A204.1 (cell line): ENCODE measurements around the gene COPS6.

Source experiments
- FAIRE-seq: peaks from 2 replicates; lab custom pipeline; 2012; peaks lifted over from hg19 to GRCh38; lab: Jason Lieb, UNC

Gene COPS6

GRCh38 chr7:100102950-100103840, 14.4 kb downstream of the COPS6 start:
- no peak for FAIRE-seq

GRCh38 chr7:100105534-100105933, 16.8 kb downstream of the COPS6 start:
- no peak for FAIRE-seq

DNA sequence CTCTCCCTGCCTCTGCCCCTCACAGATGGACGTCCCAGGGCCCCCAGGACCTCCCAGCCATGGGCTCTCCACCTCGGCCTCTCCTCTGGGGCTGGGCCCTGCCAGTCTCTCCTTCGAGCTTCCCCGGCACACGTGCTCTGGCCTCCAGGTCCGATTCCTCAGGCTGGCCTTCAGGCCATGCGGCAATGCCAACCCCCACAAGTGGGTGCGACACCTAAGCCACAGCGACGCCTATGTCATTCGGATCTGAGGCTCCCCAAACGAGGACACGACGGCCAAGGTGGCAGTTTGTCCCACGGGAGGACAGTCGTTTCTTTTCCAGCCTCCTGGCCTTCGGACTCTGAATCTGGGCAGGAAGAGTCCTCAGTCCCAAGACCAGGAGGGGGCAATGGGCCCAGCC, 17.9 kb downstream of the COPS6 start:
- FAIRE-seq: no peak

DNA sequence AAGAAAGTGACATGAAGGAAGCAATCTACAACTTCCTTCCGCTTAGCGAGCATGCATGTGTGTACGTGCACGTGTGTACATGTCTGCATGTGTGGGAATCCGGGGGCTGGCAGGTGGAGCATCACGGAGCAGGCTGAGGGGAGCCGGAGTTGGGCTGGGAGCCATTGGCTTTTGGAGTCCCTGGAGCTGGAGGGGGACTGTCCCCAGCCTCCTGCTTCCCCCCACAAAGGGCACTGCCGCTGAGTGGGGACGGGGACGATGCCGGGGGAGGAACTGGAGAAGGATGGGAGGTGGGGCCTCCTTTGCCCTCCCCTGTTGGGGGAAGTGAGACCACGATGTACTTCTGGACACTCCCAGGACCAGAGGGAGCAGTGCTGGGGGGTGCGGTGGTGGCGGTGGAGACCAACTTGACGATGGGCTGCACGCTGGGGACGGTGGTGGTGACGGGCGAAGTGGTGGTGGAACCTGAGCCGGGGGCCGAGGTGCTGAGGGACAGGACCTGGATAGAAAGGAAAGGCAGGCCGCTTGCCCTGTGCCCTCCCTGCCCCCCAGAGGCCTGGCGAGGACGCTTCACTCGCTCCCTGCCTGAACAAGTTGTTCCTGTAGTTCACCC, 18.5 kb downstream of the COPS6 start:
- FAIRE-seq: no peak

- no peak for FAIRE-seq
Observed at GRCh38 chr7:100107890-100108289, 19.1 kb downstream of the COPS6 start.

DNA sequence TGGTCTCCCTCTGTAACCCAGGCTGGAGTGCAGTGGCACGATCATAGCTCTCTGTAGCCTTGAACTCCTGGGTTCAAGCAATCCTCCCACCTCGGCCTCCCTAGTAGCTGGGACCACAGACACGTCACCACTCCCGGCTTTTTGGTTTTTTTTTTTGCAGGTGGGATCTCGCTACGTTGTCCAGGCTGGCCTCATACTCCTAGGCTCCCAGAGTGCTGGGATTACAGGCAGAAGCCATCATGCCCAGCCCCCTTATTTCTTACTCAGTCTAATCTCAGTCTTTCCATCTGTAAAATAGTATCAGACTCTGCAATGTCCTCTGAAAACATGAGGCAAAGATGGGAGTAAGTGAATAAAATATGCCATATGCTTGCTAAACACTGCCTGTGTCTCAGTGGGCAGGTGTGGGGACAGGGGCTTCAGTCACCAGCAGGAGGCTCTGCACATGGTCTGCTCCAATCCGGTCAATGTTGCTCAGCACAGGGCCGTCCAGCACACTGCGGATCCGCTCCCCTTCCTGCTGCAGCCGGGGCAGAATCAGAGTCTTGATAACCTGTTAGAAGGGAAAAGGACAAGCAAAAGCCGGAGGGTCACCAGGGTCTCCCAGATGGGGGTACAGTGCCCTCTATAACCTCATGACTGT, 20.9 kb downstream of the COPS6 start:
- FAIRE-seq: no peak

- FAIRE-seq: no peak
Observed at GRCh38 chr7:100111156-100111555, 22.4 kb downstream of the COPS6 start.

DNA sequence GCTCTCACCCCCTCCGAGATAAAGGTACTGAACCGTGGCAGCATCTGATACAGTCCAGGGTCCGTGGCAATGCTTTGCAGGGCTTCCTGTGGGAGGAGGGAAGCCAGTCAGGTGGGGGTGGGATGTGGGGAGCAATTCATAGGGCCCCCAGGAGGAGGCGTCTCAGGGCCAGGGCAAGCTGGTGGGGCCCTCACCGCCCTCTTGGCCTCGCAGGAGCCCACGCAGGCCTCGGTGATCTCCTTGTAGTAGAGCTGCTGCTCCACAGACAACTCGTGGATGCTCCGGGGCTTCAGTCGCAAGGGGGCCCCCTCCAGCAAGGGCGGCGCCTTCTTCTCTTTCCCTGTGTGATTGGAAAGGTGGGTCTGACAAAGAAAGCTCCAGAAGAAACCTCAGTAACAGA, 23.1 kb downstream of the COPS6 start:
- no peak for FAIRE-seq

GRCh38 chr7:100115026-100115425, 26.3 kb downstream of the COPS6 start:
- FAIRE-seq: no peak

- FAIRE-seq: no peak
Observed at GRCh38 chr7:100118388-100119071, 29.8 kb downstream of the COPS6 start.

DNA sequence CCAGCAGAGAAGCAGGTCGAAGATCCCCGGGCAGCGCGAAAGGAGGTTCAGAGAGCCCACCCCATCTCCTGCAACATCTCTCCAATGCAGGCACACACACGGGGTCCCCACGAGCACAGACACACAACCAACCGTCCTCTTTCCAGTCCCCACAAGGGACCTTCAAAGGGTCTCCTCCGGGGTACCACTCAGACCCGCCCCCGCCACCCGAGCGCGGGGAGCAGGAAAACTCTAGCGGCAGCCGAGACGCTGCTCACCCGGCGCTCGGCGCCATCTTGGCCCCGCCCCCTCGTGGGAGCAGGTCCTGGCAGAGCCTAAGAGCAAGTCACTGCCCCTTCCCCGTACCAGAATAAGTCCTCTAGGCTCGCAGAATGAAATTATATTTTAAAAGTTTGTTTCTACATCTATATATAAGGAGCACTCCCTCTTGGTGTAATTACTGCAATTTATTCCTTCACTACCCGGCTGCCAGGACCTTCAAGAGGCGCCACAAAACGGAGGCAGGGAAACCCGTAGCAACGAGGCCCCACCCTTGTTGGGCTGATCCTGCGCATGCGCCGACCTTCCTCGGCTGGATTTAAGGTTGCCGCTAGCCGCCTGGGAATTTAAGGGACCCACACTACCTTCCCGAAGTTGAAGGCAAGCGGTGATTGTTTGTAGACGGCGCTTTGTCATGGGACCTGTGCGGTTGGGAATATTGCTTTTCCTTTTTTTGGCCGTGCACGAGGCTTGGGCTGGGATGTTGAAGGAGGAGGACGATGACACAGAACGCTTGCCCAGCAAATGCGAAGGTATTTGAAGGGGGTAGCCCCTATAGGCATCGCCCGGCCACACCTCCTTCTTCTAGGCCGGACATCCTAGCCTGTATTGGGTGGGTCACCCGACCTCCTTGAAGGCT, 30.6 kb downstream of the COPS6 start, which contains the start of the genes CNPY4 and TAF6:
TSS of gene CNPY4 (plus strand) at position 563 of the 898 bp plus-strand sequence. CDS start at position 674, 111 bp downstream.
TSS of gene TAF6 (minus strand) at position 287 of the 898 bp plus-strand sequence. CDS start 5,149 bp downstream, outside the sequence.
- FAIRE-seq: peak; percentile 78

DNA sequence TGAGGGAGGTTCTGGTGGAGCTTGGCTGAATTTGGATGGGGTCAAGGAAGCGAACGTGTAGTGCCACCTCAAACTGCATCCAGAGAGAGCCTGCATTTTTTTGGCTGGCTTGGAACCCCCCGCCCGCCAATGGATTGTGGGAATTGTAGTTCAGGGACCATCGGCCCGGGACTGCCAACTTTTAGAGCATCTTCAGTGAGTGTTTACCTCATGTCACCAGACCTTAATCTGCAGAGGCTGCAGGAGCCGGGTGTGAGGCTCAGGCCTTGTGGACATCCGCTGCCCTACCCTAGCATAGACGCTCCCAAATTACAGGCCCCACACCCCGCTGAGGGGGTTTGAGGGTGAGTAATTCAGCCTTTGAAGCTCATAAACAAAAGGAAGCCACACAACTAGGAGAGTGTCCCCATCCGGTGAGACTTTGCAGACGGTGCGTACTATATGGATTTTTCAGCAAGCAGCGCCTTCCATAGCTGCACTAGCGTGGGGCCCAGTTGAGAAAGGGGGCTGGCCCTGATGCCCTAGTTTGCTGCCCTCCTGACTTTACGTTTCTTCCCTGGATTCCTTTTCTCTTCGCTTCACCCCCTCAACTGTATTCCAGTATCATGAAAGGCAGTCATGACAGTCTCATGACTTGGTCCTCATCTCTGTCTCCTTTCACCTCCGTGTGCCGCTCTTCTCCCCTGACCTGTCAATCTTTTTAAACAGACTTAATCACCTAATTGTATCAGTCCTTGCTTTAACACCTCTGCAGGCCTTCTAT, 31.4 kb downstream of the COPS6 start:
- no peak for FAIRE-seq

DNA sequence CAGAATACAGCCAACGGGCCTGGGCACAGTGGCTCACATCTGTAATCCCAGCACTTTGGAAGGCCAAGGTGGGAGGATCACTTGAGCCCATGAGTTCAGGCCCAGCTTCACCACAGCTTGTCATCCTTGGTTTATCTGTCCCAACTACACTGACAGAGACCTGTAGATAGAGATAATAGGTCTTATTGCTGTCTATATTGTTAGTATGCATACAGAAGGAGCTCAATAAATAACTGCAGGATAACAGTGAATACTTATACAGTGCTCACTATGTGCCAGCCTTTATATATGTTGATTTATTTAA, 31.9 kb downstream of the COPS6 start:
- FAIRE-seq: no peak

GRCh38 chr7:100122067-100122466, 33.3 kb downstream of the COPS6 start:
- no peak for FAIRE-seq

DNA sequence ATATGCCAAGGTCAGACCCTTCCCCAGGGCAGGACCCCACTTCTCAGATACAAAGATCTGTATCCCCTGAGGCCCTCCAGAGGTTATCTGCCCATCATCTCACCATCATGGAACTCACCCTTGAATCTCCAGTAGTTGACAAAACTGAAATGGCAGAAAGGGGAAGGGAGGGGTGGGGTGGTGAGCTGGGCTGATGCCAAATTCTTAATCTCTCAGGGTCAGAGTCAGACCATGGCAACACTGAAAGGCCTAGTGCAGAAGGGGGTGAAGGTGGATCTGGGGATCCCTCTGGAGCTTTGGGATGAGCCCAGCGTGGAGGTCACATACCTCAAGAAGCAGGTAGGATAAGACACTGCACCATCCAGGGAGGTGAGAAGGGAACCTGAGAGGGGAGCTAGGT, 33.8 kb downstream of the COPS6 start:
- no peak for FAIRE-seq

DNA sequence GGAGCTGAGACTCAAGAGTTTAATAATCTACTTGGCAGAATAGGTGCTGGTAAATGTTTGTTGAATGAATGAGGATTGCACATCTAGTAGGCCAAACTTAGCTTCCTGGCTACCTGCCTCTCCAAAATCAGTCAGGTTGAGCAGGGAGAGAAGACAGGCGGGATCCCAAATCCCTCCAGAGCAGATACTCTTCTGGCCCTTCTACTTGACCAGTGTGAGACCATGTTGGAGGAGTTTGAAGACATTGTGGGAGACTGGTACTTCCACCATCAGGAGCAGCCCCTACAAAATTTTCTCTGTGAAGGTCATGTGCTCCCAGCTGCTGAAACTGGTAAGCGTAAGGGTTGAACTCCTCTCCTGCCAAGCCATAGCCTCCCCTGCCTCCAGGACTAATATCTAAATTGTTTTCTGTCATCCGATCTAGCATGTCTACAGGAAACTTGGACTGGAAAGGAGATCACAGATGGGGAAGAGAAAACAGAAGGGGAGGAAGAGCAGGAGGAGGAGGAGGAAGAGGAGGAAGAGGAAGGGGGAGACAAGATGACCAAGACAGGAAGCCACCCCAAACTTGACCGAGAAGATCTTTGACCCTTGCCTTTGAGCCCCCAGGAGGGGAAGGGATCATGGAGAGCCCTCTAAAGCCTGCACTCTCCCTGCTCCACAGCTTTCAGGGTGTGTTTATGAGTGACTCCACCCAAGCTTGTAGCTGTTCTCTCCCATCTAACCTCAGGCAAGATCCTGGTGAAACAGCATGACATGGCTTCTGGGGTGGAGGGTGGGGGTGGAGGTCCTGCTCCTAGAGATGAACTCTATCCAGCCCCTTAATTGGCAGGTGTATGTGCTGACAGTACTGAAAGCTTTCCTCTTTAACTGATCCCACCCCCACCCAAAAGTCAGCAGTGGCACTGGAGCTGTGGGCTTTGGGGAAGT, 35.8 kb downstream of the COPS6 start:
- FAIRE-seq: no peak

DNA sequence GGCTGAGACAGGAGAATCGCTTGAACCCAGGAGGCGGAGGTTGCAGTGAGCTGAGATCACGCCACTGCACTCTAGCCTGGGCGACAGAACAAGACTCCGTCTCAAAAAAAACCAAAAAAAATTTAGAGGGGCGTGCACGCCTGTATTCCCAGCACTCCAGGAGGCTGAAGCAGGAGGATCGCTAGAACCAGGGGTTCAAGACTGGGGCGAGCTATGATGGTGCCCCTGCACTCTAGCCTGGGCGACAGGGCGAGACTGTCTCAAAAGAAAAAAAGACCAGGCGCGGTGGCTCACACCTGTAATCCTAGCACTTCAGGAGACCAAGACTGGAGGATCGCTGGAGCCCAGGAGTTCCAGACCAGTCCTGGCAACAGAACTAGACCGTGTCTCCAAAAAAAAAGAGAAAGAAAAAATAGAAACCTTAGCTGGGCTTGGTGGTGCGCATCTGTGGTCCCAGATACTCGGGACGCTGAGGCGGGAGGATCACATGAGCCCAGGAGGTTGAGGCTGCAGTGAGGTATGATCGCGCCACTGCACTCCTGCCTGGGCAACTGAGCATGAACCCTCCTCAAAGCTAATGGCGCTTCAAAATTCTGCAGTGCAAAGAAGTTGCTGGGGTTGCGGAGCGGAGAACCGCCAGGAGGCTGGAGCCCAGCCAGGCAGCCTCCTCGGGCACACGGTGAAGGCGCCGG, 37.6 kb downstream of the COPS6 start:
- no peak for FAIRE-seq

GRCh38 chr7:100126931-100127865, 38.4 kb downstream of the COPS6 start, which contains the start of gene MBLAC1:
Gene MBLAC1 (plus strand): TSS chr7:100126967. CDS start chr7:100127396, 429 bp downstream.
- no peak for FAIRE-seq
